GM13977 (cell line): ENCODE measurements around the gene HIPK3.
A peak's percentile ranks its signal among the peaks of the same experiment; 100 is the strongest.

Experiments used
- DNase-seq: peaks from one replicate; pipeline ENCODE4 v3.0.0; 2012; ENCODE audit warnings: low spot score
- in situ Hi-C: fragments of 300-500 bp; cut with MboI; formaldehyde crosslinking; loops from one replicate; pipeline ENCODE4 v1.12.0; 2022; ENCODE audit warnings: low sequenced_read_pairs, low pct_unique_long_range_greater_than_20kb, mixed read lengths, inconsistent platforms; ENCODE audit not compliant: unreplicated experiment
- TF ChIP-seq, protein P1 (sequence below): IDR thresholded peaks from 2 replicates; pipeline ENCODE4 v1.5.1; 2012; ENCODE audit warnings: mild to moderate bottlenecking, control low read depth; ENCODE audit not compliant: insufficient read depth; ENCODE audit errors: extremely low read depth, missing control alignments

HIPK3 gene

GRCh38 chr11:33257160-33257896 lies at the start of gene HIPK3:
HIPK3 (plus strand) TSS chr11:33257381.
- DNase-seq = peak; percentile 93
- TF ChIP-seq, protein P1, sequence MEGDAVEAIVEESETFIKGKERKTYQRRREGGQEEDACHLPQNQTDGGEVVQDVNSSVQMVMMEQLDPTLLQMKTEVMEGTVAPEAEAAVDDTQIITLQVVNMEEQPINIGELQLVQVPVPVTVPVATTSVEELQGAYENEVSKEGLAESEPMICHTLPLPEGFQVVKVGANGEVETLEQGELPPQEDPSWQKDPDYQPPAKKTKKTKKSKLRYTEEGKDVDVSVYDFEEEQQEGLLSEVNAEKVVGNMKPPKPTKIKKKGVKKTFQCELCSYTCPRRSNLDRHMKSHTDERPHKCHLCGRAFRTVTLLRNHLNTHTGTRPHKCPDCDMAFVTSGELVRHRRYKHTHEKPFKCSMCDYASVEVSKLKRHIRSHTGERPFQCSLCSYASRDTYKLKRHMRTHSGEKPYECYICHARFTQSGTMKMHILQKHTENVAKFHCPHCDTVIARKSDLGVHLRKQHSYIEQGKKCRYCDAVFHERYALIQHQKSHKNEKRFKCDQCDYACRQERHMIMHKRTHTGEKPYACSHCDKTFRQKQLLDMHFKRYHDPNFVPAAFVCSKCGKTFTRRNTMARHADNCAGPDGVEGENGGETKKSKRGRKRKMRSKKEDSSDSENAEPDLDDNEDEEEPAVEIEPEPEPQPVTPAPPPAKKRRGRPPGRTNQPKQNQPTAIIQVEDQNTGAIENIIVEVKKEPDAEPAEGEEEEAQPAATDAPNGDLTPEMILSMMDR = peak; percentile 73
- in situ Hi-C loops = no loop called here

DNA sequence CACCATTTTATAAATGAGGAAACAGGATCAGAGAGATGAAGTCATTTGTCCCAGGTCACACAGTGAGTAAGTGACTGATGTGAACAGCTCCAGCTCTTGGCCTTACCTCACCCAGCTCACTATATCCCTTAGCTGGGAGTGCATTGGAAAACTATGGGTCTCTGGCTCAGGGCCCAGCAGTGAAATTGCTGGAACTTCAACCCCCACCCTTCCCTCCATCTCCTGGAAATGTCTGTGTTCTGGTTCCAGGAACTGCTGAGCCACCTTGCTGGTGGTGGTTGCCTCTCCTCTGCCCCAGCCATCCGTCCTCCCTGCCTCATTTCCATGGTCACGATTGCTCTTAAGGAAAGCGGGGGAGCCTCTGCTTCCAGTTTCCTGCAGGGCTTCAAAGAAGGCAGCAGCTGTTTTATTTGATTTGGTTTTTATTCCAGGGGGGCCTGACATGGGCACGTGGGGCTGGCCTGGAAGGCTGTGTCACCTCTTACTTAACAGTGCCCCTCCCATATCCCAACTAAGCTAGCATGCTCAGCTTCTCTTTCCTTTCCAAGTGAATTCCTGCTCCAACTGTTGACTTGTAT lies 49.7 kb upstream of the HIPK3 start:
- no peak for DNase-seq
- TF ChIP-seq, protein P1 = no peak
- in situ Hi-C loops = no loop called here

DNA sequence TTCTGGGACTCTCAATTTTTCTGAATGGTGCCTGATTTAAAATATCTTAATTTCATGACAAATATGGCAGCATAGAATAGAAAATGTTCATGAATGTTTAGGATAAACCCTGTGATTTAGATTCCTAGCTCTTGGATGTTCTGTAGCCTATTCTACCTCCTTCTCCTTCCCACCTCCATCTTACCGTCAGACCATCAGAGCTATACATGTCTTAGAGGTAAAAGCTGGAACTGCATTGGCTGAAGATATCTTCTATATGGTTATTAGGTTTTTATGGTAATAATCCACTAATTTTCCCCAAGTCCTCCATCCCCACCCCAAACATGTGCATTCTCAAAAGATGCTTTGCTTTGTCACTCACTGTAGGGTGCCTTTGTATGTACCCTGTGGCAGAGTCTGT lies 49.0 kb upstream of the HIPK3 start:
- DNase-seq = no peak
- TF ChIP-seq, protein P1 = no peak
- in situ Hi-C loops = no loop called here

- no peak for DNase-seq
- in situ Hi-C loops = no loop called here
- TF ChIP-seq, protein P1 = no peak
These were observed 46.0 kb upstream of the HIPK3 start for GRCh38 chr11:33211153-33211552.

GRCh38 chr11:33211580-33211979 lies 45.6 kb upstream of the HIPK3 start:
- no peak for DNase-seq
- TF ChIP-seq, protein P1 = no peak
- in situ Hi-C loops = no loop called here

DNA sequence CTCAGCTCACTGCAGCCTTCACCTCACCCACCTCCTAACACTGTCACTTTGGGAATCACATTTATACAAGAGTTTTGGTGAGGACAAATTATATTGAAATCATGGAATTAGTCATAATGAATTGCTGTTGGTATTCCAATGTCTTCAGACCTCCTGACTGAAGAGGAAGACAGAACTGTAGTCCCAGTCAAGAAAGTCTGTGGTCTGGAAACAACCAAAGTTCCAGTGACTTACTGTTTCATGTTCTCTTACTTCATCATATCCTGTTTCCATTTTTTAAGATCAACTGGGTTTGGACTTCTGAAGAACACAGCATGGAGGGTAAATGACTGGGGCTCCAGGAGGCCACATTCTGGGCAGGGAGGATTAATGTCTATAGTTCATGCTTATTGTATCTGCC lies 43.0 kb upstream of the HIPK3 start:
- no peak for DNase-seq
- TF ChIP-seq, protein P1 = no peak
- in situ Hi-C loops = no loop called here
